GM18511 (cell line): Measurements from ENCODE around the gene PDZK1IP1.
"Not testable (repeated sequence)": the region's sequence is repeated elsewhere in the genome, so short reads cannot be mapped to it uniquely, and the experiment has no call there.

Experiments used
- ATAC-seq: cut with Tn5 transposase; IDR thresholded peaks from one replicate; pipeline ENCODE4 v1.9.1; 2021; ENCODE audit warnings: mild to moderate bottlenecking, moderate library complexity; ENCODE audit not compliant: unreplicated experiment

PDZK1IP1 gene

DNA sequence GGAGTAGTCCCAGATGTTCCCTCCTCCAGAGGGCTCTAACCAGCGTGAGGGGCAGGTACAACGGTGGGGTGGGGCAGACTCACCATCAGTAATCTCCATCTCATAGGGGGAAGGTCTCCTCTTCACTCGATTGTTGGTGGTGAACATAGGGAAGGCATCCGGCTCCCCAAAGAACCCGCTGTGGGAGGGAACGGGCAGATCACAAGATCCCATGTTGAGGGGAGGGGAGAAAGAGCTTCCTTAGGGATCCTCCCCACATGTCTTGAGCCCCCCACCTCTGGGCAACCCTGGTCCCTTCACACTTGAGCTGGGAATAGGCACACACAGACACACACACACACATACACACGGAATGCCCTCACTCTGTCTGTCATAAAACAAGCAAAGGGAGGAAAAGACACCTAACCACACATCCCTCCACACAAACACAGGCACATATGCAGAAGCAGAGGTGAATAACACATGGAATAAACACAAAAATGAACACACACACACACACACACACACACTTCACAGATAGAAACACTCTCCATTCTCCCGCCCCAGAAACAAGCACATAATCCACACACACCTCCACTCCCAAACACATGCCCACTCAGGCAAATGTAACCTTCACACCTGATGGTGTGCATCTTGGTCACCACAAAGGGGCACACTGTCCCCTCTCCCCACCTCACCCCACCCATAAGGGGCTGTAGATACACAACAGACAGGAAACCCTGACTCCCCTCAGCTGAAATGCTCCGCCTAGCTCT is 34.3 kb upstream of the PDZK1IP1 start:
- no peak for ATAC-seq

DNA sequence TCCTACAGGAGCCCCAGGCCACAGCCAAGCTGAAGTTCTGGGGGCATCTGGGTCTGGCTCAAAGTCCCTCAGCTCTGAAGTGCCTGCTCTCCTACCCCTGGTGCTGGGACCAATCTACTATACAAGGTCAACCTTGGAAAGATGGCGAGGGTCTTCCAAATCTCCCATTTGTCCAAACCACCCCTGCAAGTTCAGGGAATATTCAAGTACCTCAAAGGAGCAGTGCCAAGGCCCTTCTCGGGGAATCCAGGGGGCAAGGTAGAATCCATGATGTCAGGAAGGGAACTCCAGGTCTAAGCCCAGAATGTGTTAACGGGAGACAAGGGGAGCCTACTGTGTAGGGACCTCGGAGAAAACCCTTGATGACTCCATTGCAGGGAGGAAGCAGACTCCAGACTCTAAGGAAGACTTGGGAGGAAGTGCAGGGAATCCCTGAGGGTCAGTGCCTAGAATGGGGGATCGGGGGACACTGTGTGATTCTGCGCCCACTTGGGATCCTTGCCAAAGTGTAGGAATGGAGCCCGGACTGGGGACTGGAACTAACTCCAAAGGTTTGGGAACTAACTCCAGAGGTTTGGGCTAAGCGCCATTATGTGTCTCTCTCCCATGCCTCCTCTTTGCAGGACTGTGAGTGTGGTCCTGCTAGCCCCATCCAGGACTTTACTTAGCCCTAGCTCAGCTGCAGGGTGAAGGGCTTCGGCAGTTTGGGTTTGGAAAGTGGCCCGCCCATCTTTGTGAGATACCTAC is 33.5 kb upstream of the PDZK1IP1 start:
- no peak for ATAC-seq

DNA sequence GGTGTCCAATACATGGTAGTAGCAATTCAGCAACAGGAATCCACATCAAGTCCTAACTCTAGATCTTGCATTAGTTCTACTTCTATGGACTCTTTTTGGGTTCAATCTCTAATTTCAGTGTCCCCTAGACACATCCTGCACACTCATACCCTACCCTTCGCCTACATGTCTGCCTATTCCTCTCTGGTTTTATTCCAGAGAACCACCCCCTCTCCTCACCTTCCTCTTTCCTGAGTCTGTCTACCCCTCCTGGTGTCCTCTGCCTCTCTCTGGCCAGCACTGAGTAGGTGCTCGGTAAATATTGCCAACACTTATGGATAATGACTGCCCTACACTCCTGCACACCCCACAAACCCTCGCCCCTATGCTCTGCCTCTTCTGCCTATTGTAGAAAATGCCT is 32.6 kb upstream of the PDZK1IP1 start:
- ATAC-seq = no peak

DNA sequence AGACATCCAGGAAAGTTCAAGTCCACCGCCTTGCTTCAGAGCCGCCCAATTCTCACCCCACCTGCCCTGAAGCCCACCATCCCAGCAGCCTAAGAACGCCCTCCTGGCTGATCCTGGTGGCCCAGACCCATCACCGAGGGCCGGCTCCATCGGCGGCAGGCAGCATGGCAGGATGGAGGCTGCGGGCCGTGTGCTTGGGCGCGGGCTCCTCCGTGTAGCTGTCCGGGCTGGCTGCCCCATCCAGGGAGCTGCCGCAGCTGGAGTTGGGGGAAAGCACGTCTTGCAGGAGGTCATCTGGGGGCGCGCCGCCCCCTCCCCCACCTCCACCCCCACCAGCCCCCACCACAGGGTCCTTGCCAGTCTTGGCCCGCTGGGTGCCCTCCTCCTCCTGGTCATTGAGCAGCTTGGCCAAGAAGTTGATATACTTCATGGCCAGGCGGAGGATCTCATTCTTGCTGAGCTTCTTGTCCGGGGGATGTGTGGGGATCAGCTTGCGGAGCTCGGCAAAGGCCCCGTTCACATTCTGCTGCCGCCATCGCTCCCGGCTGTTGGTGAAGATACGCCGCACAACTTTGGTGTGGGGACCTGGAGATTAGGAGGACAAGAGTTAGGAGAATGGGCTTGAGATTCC is 29.9 kb upstream of the PDZK1IP1 start:
- ATAC-seq = no peak

DNA sequence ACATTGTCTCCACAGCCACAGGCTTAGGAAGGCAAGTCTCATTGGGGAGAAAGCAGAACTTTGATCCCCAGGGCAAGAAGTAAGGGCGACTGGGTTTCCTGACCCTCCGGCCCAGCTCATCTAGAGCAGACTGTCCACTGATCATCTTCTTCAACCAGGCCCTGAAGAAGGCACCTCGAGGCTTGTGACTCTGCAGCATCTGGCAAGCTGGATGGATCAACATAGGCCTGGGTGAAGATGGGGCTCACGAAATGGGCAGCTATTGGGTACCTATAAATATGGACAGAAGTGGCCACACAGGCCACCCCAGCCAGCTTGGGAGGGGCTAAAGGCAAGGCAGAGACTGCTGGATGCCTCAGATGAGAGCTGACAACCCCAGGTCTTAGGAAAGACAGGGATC is 29.2 kb upstream of the PDZK1IP1 start:
- no peak for ATAC-seq

DNA sequence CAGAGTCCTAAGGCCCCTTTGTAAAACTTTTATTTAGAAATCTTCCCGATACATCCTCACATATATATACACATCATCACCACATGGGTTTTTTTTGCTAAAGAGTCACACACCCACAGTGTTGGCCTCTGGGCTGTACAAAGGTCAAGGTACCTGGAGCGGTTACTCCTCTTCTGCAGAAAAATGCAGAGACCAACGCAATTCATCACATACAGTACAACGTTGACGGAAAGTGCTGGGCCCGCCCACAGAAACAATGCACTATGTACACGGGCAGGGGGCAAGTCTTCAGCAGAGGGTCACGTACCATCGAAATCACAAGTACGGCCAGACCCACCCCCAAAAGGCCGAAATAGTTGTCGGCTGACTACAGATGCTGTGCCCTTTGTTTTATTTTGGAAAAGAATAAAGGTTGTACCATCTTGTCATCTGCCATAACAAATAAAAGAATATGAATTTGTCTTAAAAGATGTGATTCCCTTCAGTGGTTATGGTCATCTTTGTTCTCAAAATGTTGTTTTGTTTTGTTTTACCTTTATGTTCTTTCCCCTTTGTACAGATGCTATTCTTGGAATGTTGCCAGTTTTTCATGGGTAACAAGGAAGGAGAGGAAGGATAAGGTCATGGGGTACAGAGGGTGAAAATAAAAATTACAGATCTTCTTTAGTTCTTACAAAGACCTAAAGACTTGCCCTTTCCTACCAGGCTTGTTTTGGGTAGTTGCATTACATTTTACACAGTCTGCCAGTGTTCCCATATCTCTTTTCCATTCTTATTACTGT is 26.6 kb upstream of the PDZK1IP1 start:
- ATAC-seq = no peak

DNA sequence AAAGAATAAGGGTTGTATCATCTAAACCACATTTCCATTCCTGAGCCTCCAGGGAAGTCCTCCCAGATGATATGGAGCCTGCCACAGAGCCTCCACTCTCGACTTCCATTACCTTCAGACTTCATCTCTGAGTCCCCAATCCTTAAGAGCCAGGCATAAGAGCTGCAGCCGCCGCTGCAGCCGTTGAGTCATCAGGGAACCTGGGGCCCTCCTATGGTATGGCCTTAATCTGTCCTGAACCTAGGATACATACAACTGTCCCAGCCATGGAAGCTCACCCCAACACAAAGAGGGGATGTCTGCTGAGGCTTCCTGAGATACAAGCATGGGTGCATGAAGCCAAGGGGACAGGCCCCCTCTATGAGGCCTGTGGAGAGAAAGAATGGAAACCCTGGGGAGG is 25.9 kb upstream of the PDZK1IP1 start:
- ATAC-seq = no peak

DNA sequence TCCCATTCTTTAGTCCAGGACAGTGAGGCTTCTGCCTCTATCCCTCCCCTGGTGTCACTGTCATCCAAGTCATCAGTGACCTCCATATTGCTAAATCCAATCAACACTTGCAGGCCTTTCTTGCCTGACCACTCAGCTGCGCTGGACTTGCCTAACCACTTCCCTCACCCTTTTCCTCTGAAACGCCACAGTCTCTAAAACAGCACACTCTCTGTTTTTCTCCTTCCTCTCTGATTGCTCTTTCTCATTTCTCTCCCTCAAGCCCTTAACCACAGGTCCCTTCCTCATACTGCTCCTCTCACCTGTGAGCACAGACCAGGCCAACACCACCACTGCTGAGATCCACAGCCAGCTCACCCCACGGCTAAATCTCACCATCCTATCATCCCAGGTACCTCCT is 24.7 kb upstream of the PDZK1IP1 start:
- no peak for ATAC-seq

DNA sequence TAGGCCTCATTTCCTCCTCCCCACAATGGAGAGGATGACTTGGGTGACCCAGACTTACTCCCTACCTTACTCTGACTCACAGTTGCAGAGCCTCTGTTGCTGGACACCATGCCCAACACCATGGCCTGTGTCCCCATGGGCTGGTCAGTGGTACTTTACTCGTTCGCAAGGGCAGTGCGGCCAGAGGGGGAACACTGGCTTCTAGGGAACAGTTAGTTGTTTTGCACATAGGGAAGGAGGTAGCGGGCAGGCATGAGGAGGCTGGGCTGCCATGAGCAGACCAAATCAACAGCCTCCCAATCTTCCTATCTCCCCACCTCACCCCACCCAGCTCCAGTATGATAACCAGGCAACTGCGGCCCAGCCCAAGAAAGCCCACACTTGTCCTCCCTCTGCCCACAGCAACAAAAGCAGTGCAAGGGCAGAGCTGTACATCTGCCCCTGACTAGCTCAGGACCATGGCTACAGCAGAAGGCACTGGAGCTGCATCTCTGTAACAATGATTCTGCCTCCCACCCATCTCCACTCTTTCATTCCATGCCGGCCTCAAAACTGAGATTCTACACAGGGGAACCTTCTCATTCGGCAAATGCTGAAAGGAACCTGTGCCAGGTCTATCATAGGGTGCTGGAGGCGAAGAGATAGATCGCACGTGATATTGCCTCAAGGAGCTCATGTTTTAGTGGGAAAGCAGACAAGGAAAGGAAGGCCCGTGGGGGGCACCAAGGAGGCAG is 23.6 kb upstream of the PDZK1IP1 start:
- ATAC-seq = no peak

DNA sequence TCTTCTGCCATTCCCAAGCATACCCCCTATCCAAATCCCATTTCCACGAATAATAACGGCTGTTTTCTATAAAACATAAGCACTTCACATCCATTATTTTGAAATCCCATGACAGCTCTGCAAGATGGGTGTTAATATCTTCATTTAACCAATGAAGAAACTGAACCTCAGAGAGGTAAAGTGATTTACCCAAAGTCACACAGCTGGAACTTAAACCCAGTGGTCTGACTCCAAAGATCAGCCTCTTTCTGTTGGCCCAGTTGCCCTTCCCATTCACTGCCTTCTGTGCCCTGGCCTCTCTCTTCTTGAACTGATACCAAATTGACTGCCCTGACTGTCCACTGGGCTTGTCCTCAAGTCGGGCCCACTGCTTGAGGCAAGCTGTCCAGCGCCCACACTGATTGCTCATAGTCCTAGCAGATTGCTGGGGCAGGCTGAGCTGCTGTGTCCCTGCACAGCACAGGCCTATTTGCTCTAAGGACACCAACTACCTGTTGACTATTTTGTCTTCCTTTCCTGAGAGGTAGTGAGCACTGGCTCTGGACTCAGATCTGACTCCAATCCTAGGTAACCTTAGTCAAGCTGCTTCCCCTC is 22.9 kb upstream of the PDZK1IP1 start:
- no peak for ATAC-seq

DNA sequence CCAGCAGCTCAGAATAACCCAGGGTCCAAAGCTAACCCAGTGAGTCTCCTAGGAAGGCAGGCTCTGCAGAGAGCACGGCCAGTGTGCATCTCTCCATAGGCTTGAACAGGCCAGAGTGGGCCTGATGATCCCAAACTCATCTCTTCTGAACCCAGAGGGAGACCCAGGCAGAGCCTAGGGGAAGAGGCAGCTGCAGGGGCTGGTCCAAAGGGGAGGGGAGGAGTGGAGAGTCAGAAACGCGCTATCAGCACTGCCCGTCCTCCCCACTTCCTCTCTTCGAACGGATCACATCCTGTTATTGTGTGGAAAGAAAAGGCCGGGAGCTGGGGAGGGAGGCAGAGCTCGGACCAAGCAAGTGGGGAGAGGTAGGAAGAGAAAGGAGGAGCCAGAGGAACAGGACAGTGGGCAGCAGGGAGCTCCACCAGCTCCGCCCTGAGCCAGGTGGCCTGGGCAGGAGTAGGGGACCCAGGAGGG is 22.0 kb upstream of the PDZK1IP1 start:
- no peak for ATAC-seq

DNA sequence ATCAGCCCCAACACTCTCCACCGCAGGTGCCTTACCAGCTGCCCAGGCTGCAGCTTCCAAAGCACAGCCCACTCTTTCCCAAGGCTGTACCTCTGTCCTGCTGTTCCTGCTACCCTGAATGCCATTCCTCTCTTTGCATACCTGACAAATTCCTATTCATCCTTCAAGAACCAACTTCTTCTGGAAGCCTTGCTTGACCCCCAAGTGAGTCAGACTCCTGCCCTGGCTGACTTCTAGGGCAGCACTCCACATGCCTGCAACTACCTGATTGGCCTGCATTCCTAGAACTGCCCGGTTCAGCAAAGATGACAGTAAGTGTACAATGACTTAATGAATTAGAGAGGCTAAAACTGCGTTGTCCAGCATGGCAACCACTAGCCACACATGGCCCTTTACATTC is 20.8 kb upstream of the PDZK1IP1 start:
- no peak for ATAC-seq

DNA sequence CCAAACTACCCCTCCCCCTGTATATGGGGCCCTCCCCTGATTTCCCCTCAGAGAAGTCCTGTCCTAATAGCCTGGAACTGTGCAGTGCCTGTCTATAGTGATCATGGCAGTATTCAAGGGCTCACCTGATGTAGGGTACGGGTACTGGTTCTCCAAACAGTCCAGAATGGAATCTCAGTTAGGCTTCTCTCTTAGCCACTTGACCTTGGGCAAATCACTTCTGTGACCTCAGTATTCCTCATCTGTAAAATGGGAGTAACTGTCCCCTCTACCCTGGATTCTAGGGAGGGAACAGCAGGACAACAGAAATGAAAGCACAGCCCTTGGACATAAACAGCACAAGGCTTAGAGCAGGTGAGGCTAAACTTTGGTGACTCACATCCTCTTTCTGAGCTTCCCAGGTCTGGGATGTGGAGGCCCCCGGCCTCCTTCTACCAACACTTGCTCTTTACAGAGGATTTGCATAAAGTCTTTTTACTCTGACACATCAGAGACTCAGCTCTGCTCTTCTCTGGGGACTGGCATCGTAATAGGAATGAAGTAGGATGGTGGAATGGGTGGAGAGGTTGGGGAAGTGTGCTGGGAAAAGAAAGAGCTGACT is 20.0 kb upstream of the PDZK1IP1 start:
- no peak for ATAC-seq

DNA sequence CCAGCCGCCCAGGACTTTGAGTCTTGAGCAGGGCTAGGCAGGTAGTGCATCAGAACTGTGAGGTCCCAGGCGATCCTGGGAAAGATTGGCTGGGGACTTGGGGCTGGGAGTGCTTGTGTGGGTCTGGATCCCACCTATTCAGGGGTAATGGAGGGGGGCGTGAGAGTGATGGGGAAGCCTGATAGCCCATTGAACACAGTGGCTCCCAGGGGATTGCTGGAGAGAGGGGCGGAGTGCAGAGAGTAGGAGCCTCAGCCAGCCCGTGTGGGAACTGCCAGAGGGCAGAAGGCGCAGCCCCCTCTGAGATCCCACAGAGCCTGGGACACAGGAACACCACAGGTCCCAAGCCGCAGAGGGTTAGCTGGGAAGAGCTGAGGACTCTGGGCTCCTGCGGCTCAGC is 19.3 kb upstream of the PDZK1IP1 start:
- no peak for ATAC-seq

DNA sequence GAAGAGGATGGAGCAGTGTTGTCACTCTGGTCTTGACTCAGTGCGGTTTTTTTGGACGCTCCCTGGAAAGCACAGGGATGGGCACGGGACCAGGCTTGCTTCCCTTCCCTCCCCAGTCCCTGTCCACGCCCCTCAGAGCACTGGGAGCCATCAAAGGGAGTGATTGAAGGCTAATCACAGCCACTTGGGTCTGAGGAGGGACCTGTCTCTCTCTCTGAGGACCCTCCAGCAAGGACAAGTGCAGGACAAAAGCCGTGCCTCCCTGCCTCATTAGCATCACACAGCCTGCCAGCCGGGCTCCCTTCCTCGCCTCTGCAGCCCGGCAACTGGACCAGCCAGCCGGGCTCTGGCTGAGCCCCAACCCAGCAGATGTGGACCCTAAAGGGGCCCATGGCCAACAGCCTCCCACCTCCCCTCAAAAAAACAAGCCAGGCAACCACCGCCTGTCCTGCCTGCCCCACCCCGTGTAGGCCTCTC is 18.6 kb upstream of the PDZK1IP1 start:
- no peak for ATAC-seq

DNA sequence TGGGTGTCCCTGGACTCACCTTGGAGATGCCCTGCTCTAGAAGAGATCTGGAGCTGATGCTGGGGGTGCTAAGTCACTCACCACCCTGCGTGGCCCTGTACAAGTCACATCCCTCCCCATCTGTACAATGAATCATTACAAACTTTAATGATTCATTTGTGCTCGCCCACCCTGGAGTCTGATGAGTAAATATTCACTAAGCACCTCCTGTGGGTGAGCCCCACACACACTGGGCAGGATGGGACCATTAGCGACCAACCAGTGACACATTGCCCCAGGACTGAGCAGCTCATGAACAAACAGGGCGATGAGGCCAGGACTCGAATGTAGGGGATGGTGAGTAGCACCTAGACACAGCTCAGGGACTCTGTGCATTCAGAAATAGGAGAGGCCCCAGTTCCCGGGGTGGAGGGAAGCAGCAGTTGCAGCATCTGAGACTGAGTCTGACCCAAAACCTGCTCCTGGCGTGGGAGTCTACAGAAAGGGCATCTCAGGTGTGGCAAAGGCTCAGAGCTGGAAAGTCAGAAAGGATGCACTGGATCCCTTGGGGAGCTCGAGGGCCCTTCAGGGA is 18.1 kb upstream of the PDZK1IP1 start:
- no peak for ATAC-seq

DNA sequence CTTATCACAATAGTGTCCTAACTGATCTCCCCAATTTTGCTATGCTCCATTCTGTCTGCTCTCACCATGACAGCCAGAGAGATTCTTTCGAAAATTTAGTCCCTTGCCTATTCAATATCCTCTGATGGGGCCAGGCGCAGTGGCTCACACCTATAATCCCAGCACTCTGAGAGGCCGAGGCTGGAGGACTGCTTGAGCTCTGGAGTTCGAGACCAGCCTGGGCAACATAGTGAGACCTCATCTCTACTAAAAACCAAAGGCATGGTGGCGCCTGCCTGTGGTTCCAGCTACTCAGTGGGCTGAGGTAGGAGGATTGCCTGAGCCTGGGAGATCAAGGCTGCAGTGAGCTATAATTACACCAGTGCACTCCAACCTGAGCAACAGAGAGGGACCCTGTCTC is 16.1 kb upstream of the PDZK1IP1 start:
- ATAC-seq = no peak

DNA sequence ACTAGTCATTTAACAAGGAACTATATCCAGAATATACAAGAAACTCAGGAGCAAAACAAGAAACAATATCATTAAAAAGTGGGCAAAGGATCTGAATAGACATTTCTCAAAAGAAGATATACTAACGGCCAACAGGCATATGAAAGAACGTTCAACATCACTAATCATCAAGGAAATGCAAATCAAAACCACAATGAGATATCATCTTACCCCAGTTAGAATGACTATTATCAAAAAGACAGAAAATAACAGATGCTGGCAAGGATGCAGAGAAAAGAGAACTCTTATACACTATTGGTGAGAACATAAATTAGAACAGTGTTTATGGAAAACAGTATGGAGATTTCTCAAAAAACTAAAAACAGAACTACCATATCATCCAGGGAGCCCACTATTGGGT is 13.7 kb upstream of the PDZK1IP1 start:
- ATAC-seq = not testable (repeated sequence)

DNA sequence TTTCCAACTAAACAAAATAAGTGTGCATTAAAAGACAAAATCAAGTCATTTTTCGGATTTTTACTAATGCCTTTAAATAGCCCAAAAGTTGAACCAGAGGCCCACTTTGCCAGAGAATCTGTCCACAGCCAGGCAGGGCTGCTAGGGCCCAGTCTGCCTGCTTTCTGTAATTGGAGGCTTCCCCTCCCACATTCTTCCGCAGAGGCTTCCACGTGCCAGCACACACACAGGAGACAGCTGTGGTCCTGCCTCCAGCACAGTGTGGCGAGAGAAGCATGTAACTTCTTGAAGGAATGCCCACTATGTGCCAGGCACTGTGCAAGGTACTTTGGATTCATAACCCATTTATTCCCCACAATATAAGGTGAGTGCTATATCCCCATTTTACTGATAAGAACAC is 11.3 kb upstream of the PDZK1IP1 start:
- no peak for ATAC-seq
